COLO668 (cell line): ENCODE measurements around the gene PRR13.
"Not testable (repeated sequence)": the region's sequence is repeated elsewhere in the genome, so short reads cannot be mapped to it uniquely, and the experiment has no call there.

ENCODE experiments used
- DNase-seq: peaks from one replicate; lab custom pipeline; 2025; ENCODE audit not compliant: unreplicated experiment; lab: John Stamatoyannopoulos, UW

PRR13 gene

GRCh38 chr12:53441040-53441833 lies at the start of gene PRR13:
TSS of gene PRR13 (plus strand) at chr12:53441734. CDS start at chr12:53442715, 981 bp downstream.
- peak; percentile 94 for DNase-seq

- DNase-seq, result no peak
Measured at GRCh38 chr12:53399896-53400295, 41.6 kb upstream of the PRR13 start.

GRCh38 chr12:53402351-53402750 lies 39.2 kb upstream of the PRR13 start:
- DNase-seq, result not testable (repeated sequence)

GRCh38 chr12:53402871-53403270 lies 38.7 kb upstream of the PRR13 start:
- DNase-seq, result no peak

- no peak for DNase-seq
Measured at GRCh38 chr12:53410951-53411350, 30.6 kb upstream of the PRR13 start.

- DNase-seq, result no peak
Measured at GRCh38 chr12:53413485-53414204, 27.9 kb upstream of the PRR13 start.

- no peak for DNase-seq
Measured at GRCh38 chr12:53414756-53415417, 26.6 kb upstream of the PRR13 start.

- DNase-seq, result not testable (repeated sequence)
Measured at GRCh38 chr12:53415752-53416389, 25.7 kb upstream of the PRR13 start.

- not testable (repeated sequence) for DNase-seq
Measured at GRCh38 chr12:53417291-53417816, 24.2 kb upstream of the PRR13 start.

GRCh38 chr12:53418221-53418620 lies 23.3 kb upstream of the PRR13 start:
- no peak for DNase-seq

GRCh38 chr12:53419756-53420155 lies 21.8 kb upstream of the PRR13 start:
- DNase-seq, result no peak

- DNase-seq, result not testable (repeated sequence)
Measured at GRCh38 chr12:53422247-53422646, 19.3 kb upstream of the PRR13 start.

- DNase-seq, result no peak
Measured at GRCh38 chr12:53423597-53423996, 17.9 kb upstream of the PRR13 start, which contains the start of gene AMHR2. TSS of gene AMHR2 (plus strand) at chr12:53423855. CDS start at chr12:53423935, 80 bp downstream.

- no peak for DNase-seq
Measured at GRCh38 chr12:53424626-53425514, 16.7 kb upstream of the PRR13 start.

- DNase-seq, result no peak
Measured at GRCh38 chr12:53425515-53426150, 15.9 kb upstream of the PRR13 start.

- DNase-seq, result no peak
Measured at GRCh38 chr12:53427905-53428594, 13.5 kb upstream of the PRR13 start.

- DNase-seq, result no peak
Measured at GRCh38 chr12:53428741-53429140, 12.8 kb upstream of the PRR13 start.

- no peak for DNase-seq
Measured at GRCh38 chr12:53430116-53430515, 11.4 kb upstream of the PRR13 start.

GRCh38 chr12:53431187-53431586 lies 10.3 kb upstream of the PRR13 start:
- no peak for DNase-seq
